GM12892 (cell line): ENCODE data around the gene SLX1A.

ENCODE experiments used
- POLR2A ChIP-seq: IDR thresholded peaks from 2 replicates; pipeline ENCODE4 v1.6.1; 2011; ENCODE audit warnings: low read depth, low read length, control low read depth
- POLR2AphosphoS5 ChIP-seq: IDR thresholded peaks from 2 replicates; pipeline ENCODE4 v1.6.1; 2011; ENCODE audit warnings: low read depth, low read length, control low read depth

- no peak for TF ChIP-seq POLR2A
- TF ChIP-seq POLR2AphosphoS5 = no peak
Measured at GRCh38 chr16:30144017-30144416, 49.7 kb upstream of the SLX1A start.
